Ovary (tissue), 3 donors: ENCODE measurements around the gene TNFRSF11A.

ENCODE experiments used
- EP300 ChIP-seq: sonication (generic); formaldehyde crosslinking; IDR thresholded peaks from one replicate; pipeline ENCODE4 v1.6.1; 2017; ENCODE audit warnings: antibody characterized with exemption
- TF ChIP-seq, protein P1 (sequence below), 3 donors: fragments of 450-650 bp in 2 of 3; fragments of 200-600 bp in 1 of 3; IDR thresholded peaks; one replicate each; pipeline versions ENCODE4 v1.5.1 to v1.8.0; 2016 to 2022; ENCODE audit warnings: antibody characterized with exemption in 3 of 3, mild to moderate bottlenecking in 1 of 3
- donor health status: DM: no; HTN: no; CAD: no.

DNA sequence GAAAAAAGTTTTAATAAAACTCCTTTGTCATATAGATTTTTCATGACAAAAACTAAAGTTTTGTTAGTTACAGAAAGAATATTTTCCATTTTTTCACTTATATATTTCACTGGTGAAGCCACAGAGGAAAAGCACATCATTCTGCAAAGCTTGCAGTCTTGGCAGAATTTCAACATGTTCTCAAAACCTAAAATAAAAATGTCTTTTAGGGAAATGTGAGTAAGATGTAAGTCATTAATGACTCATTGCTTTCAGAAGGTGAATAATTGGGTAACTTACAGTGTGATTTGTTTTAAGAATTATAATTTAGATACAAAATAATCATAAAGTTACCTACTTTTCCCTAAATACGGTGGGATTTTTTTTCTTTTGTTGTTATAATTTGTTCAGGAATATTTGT is 43.4 kb upstream of the TNFRSF11A start:
- TF ChIP-seq, protein P1, sequence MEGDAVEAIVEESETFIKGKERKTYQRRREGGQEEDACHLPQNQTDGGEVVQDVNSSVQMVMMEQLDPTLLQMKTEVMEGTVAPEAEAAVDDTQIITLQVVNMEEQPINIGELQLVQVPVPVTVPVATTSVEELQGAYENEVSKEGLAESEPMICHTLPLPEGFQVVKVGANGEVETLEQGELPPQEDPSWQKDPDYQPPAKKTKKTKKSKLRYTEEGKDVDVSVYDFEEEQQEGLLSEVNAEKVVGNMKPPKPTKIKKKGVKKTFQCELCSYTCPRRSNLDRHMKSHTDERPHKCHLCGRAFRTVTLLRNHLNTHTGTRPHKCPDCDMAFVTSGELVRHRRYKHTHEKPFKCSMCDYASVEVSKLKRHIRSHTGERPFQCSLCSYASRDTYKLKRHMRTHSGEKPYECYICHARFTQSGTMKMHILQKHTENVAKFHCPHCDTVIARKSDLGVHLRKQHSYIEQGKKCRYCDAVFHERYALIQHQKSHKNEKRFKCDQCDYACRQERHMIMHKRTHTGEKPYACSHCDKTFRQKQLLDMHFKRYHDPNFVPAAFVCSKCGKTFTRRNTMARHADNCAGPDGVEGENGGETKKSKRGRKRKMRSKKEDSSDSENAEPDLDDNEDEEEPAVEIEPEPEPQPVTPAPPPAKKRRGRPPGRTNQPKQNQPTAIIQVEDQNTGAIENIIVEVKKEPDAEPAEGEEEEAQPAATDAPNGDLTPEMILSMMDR (IDR thresholded peaks at IDR 0.05), result no peak
- no peak for TF ChIP-seq EP300
